ENCODE results near the gene TRAPPC10. TPM values are rescaled to one million over a fixed set of nuclear protein-coding genes. Genes with fewer than 3 reads are reported as not detected.
"Not testable (repeated sequence)": the region's sequence is repeated elsewhere in the genome, so short reads cannot be mapped to it uniquely, and the experiment has no call there.

The TRAPPC10 gene
- total and polyA plus RNA-seq, 5 donors: 7.6 to 23.3 (median 19.0) TPM

- ATAC-seq (peak in 1 of 2 donors; percentile 4), DNase-seq (no peak)
- no peak overlapping the region for H3K27ac ChIP-seq (ENCODE audit: low read length)
- H3K4me3 ChIP-seq (ENCODE audit: low read length): no peak overlapping the region
- H3K27me3 ChIP-seq (ENCODE audit: control insufficient read depth, insufficient read depth): no peaks in the 10 kb centered on the region
- WGBS: 93% methylated on average over 8 of the region's 8 CpGs
- H3K4me1 ChIP-seq (ENCODE audit: control insufficient read depth, insufficient read depth, low read length): peaks cover 12% of the 10 kb centered on the region
- intact Hi-C loops (cut with DNase I): no loop called here
- no peaks in the 10 kb centered on the region for H3K9me3 ChIP-seq (ENCODE audit: control insufficient read depth, low read length)
Observed at GRCh38 chr21:44090325-44090724, 78.2 kb downstream of the TRAPPC10 start.

GRCh38 chr21:44092211-44092610 is 80.1 kb downstream of the TRAPPC10 start:
- no peak overlapping the region for H3K4me3 ChIP-seq (ENCODE audit: low read length)
- peaks cover 4% of the 10 kb centered on the region for H3K4me1 ChIP-seq (ENCODE audit: control insufficient read depth, insufficient read depth, low read length)
- WGBS: 75% methylated on average over 9 of the region's 9 CpGs
- no peaks in the 10 kb centered on the region for H3K9me3 ChIP-seq (ENCODE audit: control insufficient read depth, low read length)
- no peak for DNase-seq
- intact Hi-C loops (cut with DNase I): no loop called here
- H3K27me3 ChIP-seq (ENCODE audit: control insufficient read depth, insufficient read depth): no peaks in the 10 kb centered on the region
- no peak overlapping the region for H3K27ac ChIP-seq (ENCODE audit: low read length)
- ATAC-seq: peak in 1 of 2 donors; percentile 48

- no peak overlapping the region for H3K4me3 ChIP-seq (ENCODE audit: low read length)
- no peak for DNase-seq
- no peak for ATAC-seq
- 90% methylated on average over 9 of the region's 9 CpGs for WGBS
- H3K27me3 ChIP-seq (ENCODE audit: control insufficient read depth, insufficient read depth): no peaks in the 10 kb centered on the region
- no peaks in the 10 kb centered on the region for H3K9me3 ChIP-seq (ENCODE audit: control insufficient read depth, low read length)
- no peak overlapping the region for H3K27ac ChIP-seq (ENCODE audit: low read length)
- intact Hi-C loops (cut with DNase I): no loop called here
- no peaks in the 10 kb centered on the region for H3K4me1 ChIP-seq (ENCODE audit: control insufficient read depth, insufficient read depth, low read length)
Observed at GRCh38 chr21:44093761-44094160, 81.7 kb downstream of the TRAPPC10 start.

GRCh38 chr21:44094832-44095231 is 82.7 kb downstream of the TRAPPC10 start:
- Histone ChIP-seq H3K4me1 (ENCODE audit: control insufficient read depth, insufficient read depth, low read length) (no peaks in the 10 kb centered on the region), H3K4me3 (ENCODE audit: low read length) (no peak overlapping the region), H3K27ac (ENCODE audit: low read length) (no peak overlapping the region), H3K9me3 (ENCODE audit: control insufficient read depth, low read length) (no peaks in the 10 kb centered on the region), H3K27me3 (ENCODE audit: control insufficient read depth, insufficient read depth) (no peaks in the 10 kb centered on the region)
- intact Hi-C loops (cut with DNase I): no loop called here
- DNase-seq (no peak), ATAC-seq (no peak)
- WGBS: 78% methylated on average over 1 of the region's 1 CpG

GRCh38 chr21:44098507-44098906 is 86.4 kb downstream of the TRAPPC10 start:
- intact Hi-C loops (cut with DNase I); ATAC-seq: not testable (repeated sequence)
- no CpG with 5 or more reads among the region's 6 CpGs for whole genome bisulfite sequencing

GRCh38 chr21:44098964-44099363 is 86.9 kb downstream of the TRAPPC10 start:
- H3K27ac ChIP-seq (ENCODE audit: low read length); H3K4me3 ChIP-seq (ENCODE audit: low read length); intact Hi-C loops (cut with DNase I); H3K9me3 ChIP-seq (ENCODE audit: control insufficient read depth, low read length); DNase-seq; H3K4me1 ChIP-seq (ENCODE audit: control insufficient read depth, insufficient read depth, low read length); H3K27me3 ChIP-seq (ENCODE audit: control insufficient read depth, insufficient read depth): not testable (repeated sequence)
- peak in 1 of 2 donors; percentile 25 for ATAC-seq
- WGBS: no CpG with 5 or more reads among the region's 13 CpGs

More at GRCh38 chr21:44098507-44098906, 86.4 kb downstream of the TRAPPC10 start:
- H3K4me3 ChIP-seq (ENCODE audit: low read length); H3K27me3 ChIP-seq (ENCODE audit: control insufficient read depth, insufficient read depth); H3K4me1 ChIP-seq (ENCODE audit: control insufficient read depth, insufficient read depth, low read length); DNase-seq; H3K27ac ChIP-seq (ENCODE audit: low read length); H3K9me3 ChIP-seq (ENCODE audit: control insufficient read depth, low read length): not testable (repeated sequence)

GRCh38 chr21:44107026-44107501 is 95.0 kb downstream of the TRAPPC10 start, which contains the start of gene PWP2:
PWP2 (plus strand) TSS chr21:44107399; CDS start chr21:44107417, 18 bp downstream.
- DNase-seq (peak; percentile 45 to 71 (median 46)), ATAC-seq (peak; percentile 97 to 98)
- H3K4me1 ChIP-seq (ENCODE audit: control insufficient read depth, insufficient read depth, low read length); H3K27me3 ChIP-seq (ENCODE audit: control insufficient read depth, insufficient read depth); H3K27ac ChIP-seq (ENCODE audit: low read length); H3K9me3 ChIP-seq (ENCODE audit: control insufficient read depth, low read length); H3K4me3 ChIP-seq (ENCODE audit: low read length); intact Hi-C loops (cut with DNase I): not testable (repeated sequence)
- WGBS: 0% methylated on average over 13 of the region's 66 CpGs

GRCh38 chr21:44107589-44107988 is 95.5 kb downstream of the TRAPPC10 start:
- H3K4me1 ChIP-seq (ENCODE audit: control insufficient read depth, insufficient read depth, low read length); H3K27ac ChIP-seq (ENCODE audit: low read length); H3K27me3 ChIP-seq (ENCODE audit: control insufficient read depth, insufficient read depth); H3K9me3 ChIP-seq (ENCODE audit: control insufficient read depth, low read length); intact Hi-C loops (cut with DNase I); H3K4me3 ChIP-seq (ENCODE audit: low read length); DNase-seq: not testable (repeated sequence)
- peak; percentile 59 to 75 for ATAC-seq
- WGBS: no CpG with 5 or more reads among the region's 31 CpGs

- H3K9me3 ChIP-seq (ENCODE audit: control insufficient read depth, low read length); DNase-seq; ATAC-seq; H3K4me3 ChIP-seq (ENCODE audit: low read length); H3K4me1 ChIP-seq (ENCODE audit: control insufficient read depth, insufficient read depth, low read length); H3K27ac ChIP-seq (ENCODE audit: low read length); intact Hi-C loops (cut with DNase I); H3K27me3 ChIP-seq (ENCODE audit: control insufficient read depth, insufficient read depth): not testable (repeated sequence)
- no CpG with 5 or more reads among the region's 33 CpGs for WGBS
Observed at GRCh38 chr21:44113702-44114371, 101.7 kb downstream of the TRAPPC10 start.

GRCh38 chr21:44122131-44122530 is 110.0 kb downstream of the TRAPPC10 start:
- WGBS: no CpG with 5 or more reads among the region's 10 CpGs
- H3K27ac ChIP-seq (ENCODE audit: low read length); H3K4me3 ChIP-seq (ENCODE audit: low read length); H3K27me3 ChIP-seq (ENCODE audit: control insufficient read depth, insufficient read depth); H3K9me3 ChIP-seq (ENCODE audit: control insufficient read depth, low read length); H3K4me1 ChIP-seq (ENCODE audit: control insufficient read depth, insufficient read depth, low read length); intact Hi-C loops (cut with DNase I); DNase-seq: not testable (repeated sequence)
- ATAC-seq: peak in 1 of 2 donors; percentile 44

- intact Hi-C loops (cut with DNase I); ATAC-seq; H3K9me3 ChIP-seq (ENCODE audit: control insufficient read depth, low read length); H3K27ac ChIP-seq (ENCODE audit: low read length); H3K4me3 ChIP-seq (ENCODE audit: low read length); DNase-seq; H3K4me1 ChIP-seq (ENCODE audit: control insufficient read depth, insufficient read depth, low read length); H3K27me3 ChIP-seq (ENCODE audit: control insufficient read depth, insufficient read depth): not testable (repeated sequence)
- no CpG with 5 or more reads among the region's 19 CpGs for WGBS
Observed at GRCh38 chr21:44127827-44128226, 115.7 kb downstream of the TRAPPC10 start.
